Panc1 (cell line): ENCODE data around the gene CACNA1A. TPM values are rescaled to one million over a fixed set of nuclear protein-coding genes. Genes with fewer than 3 reads are reported as not detected.

Experiments used
- ATAC-seq: fragments of 200-7000 bp; cut with Tn5 transposase; 2 replicates; pipeline ENCODE4 v1.9.1; 2020; ENCODE audit warnings: mild to moderate bottlenecking, moderate library complexity
- BruUV-seq: library from RNA; stranded (reverse); fragments of 400-500 nt; replicated peaks from 2 replicates; lab custom pipeline; 2021; lab: Mats Ljungman, UMichigan
- CTCF ChIA-PET: fragments of 300-600 bp; sonication (Branson Sonifier 250); formaldehyde crosslinking; loops from one replicate; lab custom pipeline; 2022; ENCODE audit warnings: antibody characterized with exemption; lab: Charles Lee
- POLR2A ChIA-PET: fragments of 300-600 bp; sonication (Branson Sonifier 250); formaldehyde crosslinking; loops from one replicate; lab custom pipeline; 2022; ENCODE audit warnings: antibody characterized with exemption; lab: Charles Lee
- DNase-seq: peaks from one replicate; pipeline ENCODE4 v3.0.0-alpha.2; 2010; ENCODE audit warnings: low read depth, low spot score
- H3K27ac ChIP-seq: 2 replicates; pipeline ENCODE4 v1.5.1; 2011; ENCODE audit warnings: mild to moderate bottlenecking, low read length, inconsistent platforms
- H3K27me3 ChIP-seq: fragments of 200-500 bp; sonication (Bioruptor generic); 2 replicates; pipeline ENCODE4 v1.6.0; 2014; ENCODE audit warnings: low read length, inconsistent platforms; ENCODE audit not compliant: control insufficient read depth, insufficient read depth
- H3K36me3 ChIP-seq: fragments of 200-500 bp; sonication (Bioruptor generic); 2 replicates; pipeline ENCODE4 v1.5.1; 2014; ENCODE audit warnings: inconsistent platforms, mild to moderate bottlenecking, low read length, moderate library complexity; ENCODE audit not compliant: control insufficient read depth, insufficient read depth
- H3K4me1 ChIP-seq: 2 replicates; pipeline ENCODE4 v1.5.1; 2011; ENCODE audit warnings: inconsistent platforms, mild to moderate bottlenecking, low read length, moderate library complexity; ENCODE audit not compliant: control insufficient read depth, insufficient read depth
- H3K4me3 ChIP-seq, 2 experiments: 2 replicates each; pipeline ENCODE4 v1.5.1; 2011 to 2012; ENCODE audit warnings: low read depth in 2 of 2, low read length in 2 of 2, mild to moderate bottlenecking in 2 of 2, inconsistent platforms in 1 of 2, moderate library complexity in 1 of 2
- H3K9me3 ChIP-seq: fragments of 200-500 bp; sonication (Bioruptor generic); 2 replicates; pipeline ENCODE4 v1.5.1; 2014; ENCODE audit warnings: low read depth, mild to moderate bottlenecking, inconsistent platforms, low read length, moderate library complexity; ENCODE audit not compliant: control insufficient read depth, insufficient read depth
- CTCF ChIP-seq: fragments of 450-650 bp; IDR thresholded peaks from 2 replicates; pipeline ENCODE4 v1.5.1; 2017; ENCODE audit warnings: mild to moderate bottlenecking
- POLR2AphosphoS5 ChIP-seq: IDR thresholded peaks from 2 replicates; pipeline ENCODE4 v1.6.1; 2012; ENCODE audit warnings: mild to moderate bottlenecking, low read depth, low read length, moderate library complexity
- SIN3A ChIP-seq: IDR thresholded peaks from 2 replicates; pipeline ENCODE4 v1.6.1; 2012; ENCODE audit warnings: low read depth, mild to moderate bottlenecking, low read length, moderate library complexity, borderline replicate concordance; ENCODE audit not compliant: insufficient read depth
- TCF7L2 ChIP-seq: IDR thresholded peaks from 2 replicates; pipeline ENCODE4 v1.6.1; 2011; ENCODE audit warnings: mild to moderate bottlenecking, low read depth, low read length, inconsistent platforms
- in situ Hi-C: cut with HindIII; loops from 2 replicates; pipeline ENCODE4 v1.10.0; 2016; ENCODE audit warnings: low sequenced_read_pairs, low pct_unique_long_range_greater_than_20kb
- intact Hi-C: fragments of 100-400 bp; cut with micrococcal nuclease; formaldehyde crosslinking; loops from one replicate; pipeline ENCODE4 v1.10.0; 2022; ENCODE audit not compliant: unreplicated experiment
- total RNA-seq: library from RNA; stranded (reverse); gene quantifications from one replicate; pipeline ENCODE4 v1.2.1, GENCODE V29; 2021; ENCODE audit not compliant: unreplicated experiment
- TF ChIP-seq, protein P1 (sequence below), 2 experiments: IDR thresholded peaks; 2 replicates each; pipeline ENCODE4 v1.6.1; 2011 to 2012; ENCODE audit warnings: low read depth in 2 of 2, control low read depth in 1 of 2, low read length in 1 of 2, mild to moderate bottlenecking in 1 of 2, moderate library complexity in 1 of 2; ENCODE audit not compliant: insufficient read depth in 1 of 2

CACNA1A gene
- total RNA-seq, 1 experiment from 2014 or later: 0.51 TPM

DNA sequence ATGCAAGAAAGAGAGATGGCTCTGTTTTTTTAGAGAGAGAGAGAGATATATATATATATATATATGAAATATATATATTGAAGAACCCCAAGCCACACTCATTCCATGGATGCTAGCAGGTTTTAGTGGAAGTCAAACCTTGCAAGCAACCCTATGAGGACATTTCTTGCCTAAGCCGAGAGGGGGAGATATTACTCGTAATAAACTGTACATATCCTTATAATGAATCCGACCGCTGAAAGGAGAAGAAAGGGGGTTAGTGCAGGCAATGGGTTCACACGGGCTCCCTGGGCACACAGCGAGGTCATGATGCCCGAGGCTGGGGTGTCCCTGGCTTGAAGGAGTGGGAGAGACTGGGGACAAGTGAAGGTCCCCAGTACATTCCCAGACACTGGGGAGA is 277.7 kb downstream of the CACNA1A start:
- POLR2A ChIA-PET: no interaction called here
- no peaks in the 10 kb centered on the region for H3K36me3 ChIP-seq
- CTCF ChIA-PET: no interaction called here
- H3K4me1 ChIP-seq: peaks cover 6% of the 10 kb centered on the region
- H3K27me3 ChIP-seq: no peaks in the 10 kb centered on the region
- ATAC-seq (peak; percentile 44; the same call in 1 of the 2 replicates), DNase-seq (no peak)
- intact Hi-C loops (no loop called here), in situ Hi-C loops (no loop called here)
- no TSS peak for BruUV-seq
- H3K4me3 ChIP-seq: no peak overlapping the region
- TF ChIP-seq, protein P1, sequence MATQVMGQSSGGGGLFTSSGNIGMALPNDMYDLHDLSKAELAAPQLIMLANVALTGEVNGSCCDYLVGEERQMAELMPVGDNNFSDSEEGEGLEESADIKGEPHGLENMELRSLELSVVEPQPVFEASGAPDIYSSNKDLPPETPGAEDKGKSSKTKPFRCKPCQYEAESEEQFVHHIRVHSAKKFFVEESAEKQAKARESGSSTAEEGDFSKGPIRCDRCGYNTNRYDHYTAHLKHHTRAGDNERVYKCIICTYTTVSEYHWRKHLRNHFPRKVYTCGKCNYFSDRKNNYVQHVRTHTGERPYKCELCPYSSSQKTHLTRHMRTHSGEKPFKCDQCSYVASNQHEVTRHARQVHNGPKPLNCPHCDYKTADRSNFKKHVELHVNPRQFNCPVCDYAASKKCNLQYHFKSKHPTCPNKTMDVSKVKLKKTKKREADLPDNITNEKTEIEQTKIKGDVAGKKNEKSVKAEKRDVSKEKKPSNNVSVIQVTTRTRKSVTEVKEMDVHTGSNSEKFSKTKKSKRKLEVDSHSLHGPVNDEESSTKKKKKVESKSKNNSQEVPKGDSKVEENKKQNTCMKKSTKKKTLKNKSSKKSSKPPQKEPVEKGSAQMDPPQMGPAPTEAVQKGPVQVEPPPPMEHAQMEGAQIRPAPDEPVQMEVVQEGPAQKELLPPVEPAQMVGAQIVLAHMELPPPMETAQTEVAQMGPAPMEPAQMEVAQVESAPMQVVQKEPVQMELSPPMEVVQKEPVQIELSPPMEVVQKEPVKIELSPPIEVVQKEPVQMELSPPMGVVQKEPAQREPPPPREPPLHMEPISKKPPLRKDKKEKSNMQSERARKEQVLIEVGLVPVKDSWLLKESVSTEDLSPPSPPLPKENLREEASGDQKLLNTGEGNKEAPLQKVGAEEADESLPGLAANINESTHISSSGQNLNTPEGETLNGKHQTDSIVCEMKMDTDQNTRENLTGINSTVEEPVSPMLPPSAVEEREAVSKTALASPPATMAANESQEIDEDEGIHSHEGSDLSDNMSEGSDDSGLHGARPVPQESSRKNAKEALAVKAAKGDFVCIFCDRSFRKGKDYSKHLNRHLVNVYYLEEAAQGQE (IDR thresholded peaks at IDR 0.05; ENCODE audit: insufficient read depth in 1 of 2, low read depth in 2 of 2, low read length in 1 of 2): no peak
- TF ChIP-seq POLR2AphosphoS5 (no peak), CTCF (no peak), SIN3A (no peak), TCF7L2 (no peak)
- no peaks in the 10 kb centered on the region for H3K9me3 ChIP-seq
- no peak overlapping the region for H3K27ac ChIP-seq

- TF ChIP-seq SIN3A (no peak), TCF7L2 (no peak), POLR2AphosphoS5 (no peak), CTCF (no peak)
- TF ChIP-seq, protein P1 (IDR thresholded peaks at IDR 0.05; ENCODE audit: insufficient read depth in 1 of 2, low read depth in 2 of 2, low read length in 1 of 2): no peak
- ChIA-PET CTCF (no interaction called here), POLR2A (no interaction called here)
- Histone ChIP-seq H3K27me3 (no peaks in the 10 kb centered on the region), H3K4me1 (peaks cover 6% of the 10 kb centered on the region), H3K36me3 (no peaks in the 10 kb centered on the region), H3K27ac (no peak overlapping the region), H3K4me3 (no peak overlapping the region), H3K9me3 (no peaks in the 10 kb centered on the region)
- ATAC-seq: no peak
- no TSS peak for BruUV-seq
- intact Hi-C loops: no loop called here
- no peak for DNase-seq
- in situ Hi-C loops: no loop called here
These were observed 279.3 kb downstream of the CACNA1A start for GRCh38 chr19:13226983-13227382.
